HL-60 (cell line): ENCODE results near the gene CADM2.

ENCODE experiments used
- GABPA ChIP-seq: IDR thresholded peaks from 2 replicates; pipeline ENCODE4 v1.6.1; 2012; ENCODE audit warnings: low read depth
- TF ChIP-seq, protein P1 (sequence below): IDR thresholded peaks from one replicate; pipeline ENCODE4 v1.5.1; 2011; ENCODE audit warnings: low read length, control low read depth, inconsistent platforms; ENCODE audit not compliant: insufficient read depth
- TF ChIP-seq, protein P2 (sequence below): IDR thresholded peaks from 2 replicates; pipeline ENCODE4 v1.6.1; 2012; ENCODE audit warnings: low read depth; ENCODE audit not compliant: insufficient replicate concordance

DNA sequence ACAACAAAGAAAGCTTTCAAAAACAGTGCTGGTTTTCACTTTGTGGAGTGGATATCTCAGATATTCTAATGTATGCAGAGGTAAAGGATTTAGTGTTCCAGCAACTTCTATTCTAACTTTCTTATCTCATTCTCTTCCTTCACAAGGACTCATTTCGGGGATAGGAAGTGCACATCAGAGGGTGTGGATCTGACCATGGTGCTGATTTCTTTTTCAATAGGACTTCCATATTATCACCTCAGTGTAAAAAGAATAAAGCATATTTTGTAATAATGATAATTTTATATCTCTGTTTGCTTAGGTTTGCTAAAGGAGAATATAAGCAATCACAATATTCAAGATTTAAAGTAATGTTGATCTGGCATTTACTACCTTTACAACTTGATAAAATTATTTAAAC lies 12.5 kb upstream of the CADM2 start:
- TF ChIP-seq, protein P1, sequence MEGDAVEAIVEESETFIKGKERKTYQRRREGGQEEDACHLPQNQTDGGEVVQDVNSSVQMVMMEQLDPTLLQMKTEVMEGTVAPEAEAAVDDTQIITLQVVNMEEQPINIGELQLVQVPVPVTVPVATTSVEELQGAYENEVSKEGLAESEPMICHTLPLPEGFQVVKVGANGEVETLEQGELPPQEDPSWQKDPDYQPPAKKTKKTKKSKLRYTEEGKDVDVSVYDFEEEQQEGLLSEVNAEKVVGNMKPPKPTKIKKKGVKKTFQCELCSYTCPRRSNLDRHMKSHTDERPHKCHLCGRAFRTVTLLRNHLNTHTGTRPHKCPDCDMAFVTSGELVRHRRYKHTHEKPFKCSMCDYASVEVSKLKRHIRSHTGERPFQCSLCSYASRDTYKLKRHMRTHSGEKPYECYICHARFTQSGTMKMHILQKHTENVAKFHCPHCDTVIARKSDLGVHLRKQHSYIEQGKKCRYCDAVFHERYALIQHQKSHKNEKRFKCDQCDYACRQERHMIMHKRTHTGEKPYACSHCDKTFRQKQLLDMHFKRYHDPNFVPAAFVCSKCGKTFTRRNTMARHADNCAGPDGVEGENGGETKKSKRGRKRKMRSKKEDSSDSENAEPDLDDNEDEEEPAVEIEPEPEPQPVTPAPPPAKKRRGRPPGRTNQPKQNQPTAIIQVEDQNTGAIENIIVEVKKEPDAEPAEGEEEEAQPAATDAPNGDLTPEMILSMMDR = no peak
- TF ChIP-seq GABPA = no peak
- TF ChIP-seq, protein P2, sequence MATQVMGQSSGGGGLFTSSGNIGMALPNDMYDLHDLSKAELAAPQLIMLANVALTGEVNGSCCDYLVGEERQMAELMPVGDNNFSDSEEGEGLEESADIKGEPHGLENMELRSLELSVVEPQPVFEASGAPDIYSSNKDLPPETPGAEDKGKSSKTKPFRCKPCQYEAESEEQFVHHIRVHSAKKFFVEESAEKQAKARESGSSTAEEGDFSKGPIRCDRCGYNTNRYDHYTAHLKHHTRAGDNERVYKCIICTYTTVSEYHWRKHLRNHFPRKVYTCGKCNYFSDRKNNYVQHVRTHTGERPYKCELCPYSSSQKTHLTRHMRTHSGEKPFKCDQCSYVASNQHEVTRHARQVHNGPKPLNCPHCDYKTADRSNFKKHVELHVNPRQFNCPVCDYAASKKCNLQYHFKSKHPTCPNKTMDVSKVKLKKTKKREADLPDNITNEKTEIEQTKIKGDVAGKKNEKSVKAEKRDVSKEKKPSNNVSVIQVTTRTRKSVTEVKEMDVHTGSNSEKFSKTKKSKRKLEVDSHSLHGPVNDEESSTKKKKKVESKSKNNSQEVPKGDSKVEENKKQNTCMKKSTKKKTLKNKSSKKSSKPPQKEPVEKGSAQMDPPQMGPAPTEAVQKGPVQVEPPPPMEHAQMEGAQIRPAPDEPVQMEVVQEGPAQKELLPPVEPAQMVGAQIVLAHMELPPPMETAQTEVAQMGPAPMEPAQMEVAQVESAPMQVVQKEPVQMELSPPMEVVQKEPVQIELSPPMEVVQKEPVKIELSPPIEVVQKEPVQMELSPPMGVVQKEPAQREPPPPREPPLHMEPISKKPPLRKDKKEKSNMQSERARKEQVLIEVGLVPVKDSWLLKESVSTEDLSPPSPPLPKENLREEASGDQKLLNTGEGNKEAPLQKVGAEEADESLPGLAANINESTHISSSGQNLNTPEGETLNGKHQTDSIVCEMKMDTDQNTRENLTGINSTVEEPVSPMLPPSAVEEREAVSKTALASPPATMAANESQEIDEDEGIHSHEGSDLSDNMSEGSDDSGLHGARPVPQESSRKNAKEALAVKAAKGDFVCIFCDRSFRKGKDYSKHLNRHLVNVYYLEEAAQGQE = peak; percentile 90
